GM12864 (cell line): ENCODE measurements around the gene NR0B2.
"Not testable (repeated sequence)": the region's sequence is repeated elsewhere in the genome, so short reads cannot be mapped to it uniquely, and the experiment has no call there.

Source experiments
- DNase-seq: peaks from one replicate; pipeline ENCODE4 v3.0.0-alpha.2; 2011; ENCODE audit warnings: low read depth
- H3K4me3 ChIP-seq: 2 replicates; pipeline ENCODE4 v1.5.1; 2011; ENCODE audit warnings: mild to moderate bottlenecking, low read depth, low read length, control low read depth
- TF ChIP-seq, protein P1 (sequence below): IDR thresholded peaks from 2 replicates; pipeline ENCODE4 v1.5.1; 2011; ENCODE audit warnings: low read depth, mild to moderate bottlenecking, moderate library complexity, low read length, control low read depth, inconsistent platforms; ENCODE audit errors: missing control alignments

NR0B2 gene

DNA sequence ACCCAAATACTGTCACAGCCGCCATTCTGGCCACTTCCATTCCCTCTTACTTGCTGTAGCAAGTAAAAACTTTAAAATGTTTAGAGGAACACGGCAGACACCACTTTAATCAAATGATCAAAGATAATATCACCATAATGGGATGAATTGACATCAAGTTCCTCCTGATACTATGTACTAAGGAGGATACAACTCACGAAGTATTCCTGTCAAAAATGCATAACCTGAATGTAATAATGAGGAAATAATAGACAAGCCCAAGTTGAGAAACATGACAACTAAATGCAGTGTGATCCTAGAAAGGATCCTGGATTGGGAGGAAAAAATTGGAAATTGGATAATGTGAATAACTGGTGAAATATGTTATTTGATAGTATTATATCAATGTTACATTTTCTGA is 42.5 kb upstream of the NR0B2 start:
- H3K4me3 ChIP-seq: no peak overlapping the region
- DNase-seq: no peak
- TF ChIP-seq, protein P1, sequence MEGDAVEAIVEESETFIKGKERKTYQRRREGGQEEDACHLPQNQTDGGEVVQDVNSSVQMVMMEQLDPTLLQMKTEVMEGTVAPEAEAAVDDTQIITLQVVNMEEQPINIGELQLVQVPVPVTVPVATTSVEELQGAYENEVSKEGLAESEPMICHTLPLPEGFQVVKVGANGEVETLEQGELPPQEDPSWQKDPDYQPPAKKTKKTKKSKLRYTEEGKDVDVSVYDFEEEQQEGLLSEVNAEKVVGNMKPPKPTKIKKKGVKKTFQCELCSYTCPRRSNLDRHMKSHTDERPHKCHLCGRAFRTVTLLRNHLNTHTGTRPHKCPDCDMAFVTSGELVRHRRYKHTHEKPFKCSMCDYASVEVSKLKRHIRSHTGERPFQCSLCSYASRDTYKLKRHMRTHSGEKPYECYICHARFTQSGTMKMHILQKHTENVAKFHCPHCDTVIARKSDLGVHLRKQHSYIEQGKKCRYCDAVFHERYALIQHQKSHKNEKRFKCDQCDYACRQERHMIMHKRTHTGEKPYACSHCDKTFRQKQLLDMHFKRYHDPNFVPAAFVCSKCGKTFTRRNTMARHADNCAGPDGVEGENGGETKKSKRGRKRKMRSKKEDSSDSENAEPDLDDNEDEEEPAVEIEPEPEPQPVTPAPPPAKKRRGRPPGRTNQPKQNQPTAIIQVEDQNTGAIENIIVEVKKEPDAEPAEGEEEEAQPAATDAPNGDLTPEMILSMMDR: no peak

DNA sequence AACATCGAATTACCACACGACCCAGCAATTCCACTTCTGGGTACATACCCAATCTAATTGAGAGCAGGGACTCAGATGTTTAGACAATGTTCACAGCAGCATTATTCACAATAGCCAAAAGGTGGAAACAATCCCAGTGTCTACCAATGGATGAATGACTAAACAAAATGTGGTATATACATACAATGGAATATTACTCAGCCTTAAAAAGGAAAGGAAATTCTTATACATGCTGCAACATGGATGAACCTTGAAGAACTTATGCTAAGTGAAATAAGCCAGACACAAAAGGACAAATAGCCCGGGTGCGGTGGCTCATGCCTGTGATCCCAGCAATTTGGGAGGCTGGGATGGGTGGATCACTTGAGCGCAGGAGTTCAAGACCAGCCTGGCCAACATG is 39.6 kb upstream of the NR0B2 start:
- H3K4me3 ChIP-seq: no peak overlapping the region
- DNase-seq: no peak
- TF ChIP-seq, protein P1: no peak

DNA sequence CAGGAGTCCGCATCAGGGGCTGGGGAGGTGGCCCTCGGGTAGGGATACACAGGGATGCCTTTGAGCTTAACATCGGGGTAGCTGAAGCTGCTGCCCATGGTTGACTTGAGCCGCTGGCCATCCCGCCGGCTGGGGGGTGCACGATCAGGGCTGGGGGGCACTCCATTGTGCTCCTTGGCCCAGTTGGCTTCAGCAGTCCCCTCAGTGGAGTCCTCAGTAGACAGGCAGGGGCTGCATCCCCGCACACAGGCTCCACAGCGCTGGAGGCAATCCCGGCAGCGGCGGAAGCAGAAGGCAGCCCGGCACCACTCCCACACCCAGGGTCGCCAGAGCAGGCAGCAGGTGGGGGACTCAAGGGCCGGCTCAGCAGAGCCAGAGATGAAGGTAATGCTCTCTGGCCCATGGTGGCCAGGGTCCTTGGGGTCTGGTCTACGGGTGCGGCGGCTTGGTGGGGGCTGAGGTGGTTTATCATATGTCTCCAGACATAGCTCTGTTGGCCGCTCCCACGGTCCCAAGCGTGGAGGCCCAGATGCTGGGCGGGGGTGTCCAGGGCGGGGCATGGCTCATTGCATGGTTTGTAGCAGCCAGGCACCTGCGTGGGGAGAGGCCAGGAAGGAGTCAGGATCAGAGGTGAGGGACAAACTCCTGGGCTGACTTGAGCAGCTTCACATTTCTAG is 38.2 kb upstream of the NR0B2 start:
- no peak for DNase-seq
- TF ChIP-seq, protein P1: no peak

DNA sequence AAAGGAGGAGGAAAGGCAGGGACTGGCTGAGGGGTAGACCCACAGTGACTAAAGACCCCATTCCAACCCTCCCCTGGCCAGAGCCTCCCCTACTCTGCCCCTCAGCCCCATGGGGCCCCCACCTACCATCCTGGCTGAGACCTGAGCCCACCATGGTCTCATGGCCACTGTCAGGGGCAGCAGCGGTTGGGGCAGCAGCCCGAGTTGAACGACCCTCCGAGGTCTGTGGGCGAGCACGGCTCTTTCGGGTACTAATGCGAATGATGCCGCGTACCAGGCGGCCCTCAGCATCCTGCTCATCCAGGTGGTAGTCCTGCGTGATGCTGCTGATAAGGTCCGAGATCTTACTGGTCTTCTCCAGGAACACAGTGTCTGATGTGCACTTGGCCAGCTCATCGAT is 37.4 kb upstream of the NR0B2 start:
- TF ChIP-seq, protein P1: no peak
- no peak overlapping the region for H3K4me3 ChIP-seq
- no peak for DNase-seq

More for the DNA sequence above, 38.2 kb upstream of the NR0B2 start:
- no peak overlapping the region for H3K4me3 ChIP-seq

DNA sequence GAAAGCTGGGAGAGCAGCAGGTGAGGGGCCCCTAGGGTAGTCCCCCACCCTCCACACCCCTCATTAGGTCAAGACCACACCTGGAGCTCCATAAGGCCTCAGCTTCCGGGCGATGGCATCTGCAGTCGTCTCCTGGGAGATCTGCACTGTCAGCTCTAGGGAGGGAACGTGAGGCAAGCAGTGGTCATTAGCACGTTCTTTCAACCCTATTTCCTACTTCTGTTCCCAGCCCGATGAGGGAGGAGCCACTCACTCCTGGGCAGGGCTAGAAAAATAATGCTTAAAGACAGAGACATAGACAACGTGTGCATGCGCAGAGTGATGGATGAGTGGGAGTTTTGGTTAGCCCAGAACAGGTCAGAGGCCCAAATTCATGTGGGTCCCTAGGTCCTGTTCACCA is 36.8 kb upstream of the NR0B2 start:
- no peak overlapping the region for H3K4me3 ChIP-seq
- DNase-seq: no peak
- TF ChIP-seq, protein P1: no peak

DNA sequence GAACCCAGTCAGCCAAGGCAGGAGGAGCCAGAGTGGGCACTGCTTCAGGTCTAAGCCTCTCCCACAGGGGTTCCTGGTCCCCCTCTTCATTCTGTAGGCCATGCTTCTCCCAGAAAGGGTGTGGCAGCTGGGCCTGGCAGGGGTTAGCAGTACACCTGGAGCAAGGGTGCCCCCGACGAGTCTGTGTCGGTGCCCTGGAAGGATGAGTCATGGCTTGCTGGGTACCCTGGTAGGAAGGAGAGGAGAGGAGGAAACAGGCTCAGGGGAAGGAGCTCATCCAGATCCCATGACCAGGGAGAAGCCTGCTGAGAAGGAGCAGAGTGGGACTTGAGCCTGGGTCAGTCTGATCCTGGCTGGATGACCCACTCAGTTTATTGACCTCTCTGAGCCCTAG is 36.1 kb upstream of the NR0B2 start:
- TF ChIP-seq, protein P1: no peak
- no peak overlapping the region for H3K4me3 ChIP-seq
- DNase-seq: no peak

DNA sequence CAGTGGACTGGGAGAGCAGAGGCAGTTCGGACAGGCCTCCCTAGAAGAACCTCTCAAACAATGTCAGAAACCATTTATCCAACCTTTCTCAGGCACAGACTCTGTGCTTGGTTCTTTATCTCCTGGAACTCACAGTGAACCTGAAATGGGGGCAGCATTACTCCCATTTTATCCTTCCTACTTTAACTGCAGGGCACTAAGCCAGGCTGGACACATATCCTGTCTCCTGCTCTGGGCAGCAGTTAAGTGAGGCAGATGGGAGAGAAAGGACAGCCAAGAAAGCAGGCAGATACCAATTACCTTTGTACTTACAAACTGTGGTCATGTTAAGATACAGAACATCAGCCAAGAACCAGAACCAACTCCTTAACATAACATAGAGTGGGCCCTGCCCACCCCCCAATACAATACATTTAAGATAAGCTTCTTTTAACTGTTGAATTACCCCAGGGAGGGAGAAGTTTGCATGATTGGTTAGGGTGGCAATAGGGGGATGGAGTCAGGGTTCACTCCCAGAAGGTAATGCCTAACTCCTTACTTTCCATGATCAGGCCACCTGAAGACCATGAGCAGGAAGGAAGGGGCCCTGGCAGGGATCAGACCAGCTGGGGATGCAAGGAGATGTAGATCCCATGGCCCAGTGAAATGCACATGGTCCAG is 35.6 kb upstream of the NR0B2 start:
- H3K4me3 ChIP-seq: no peak overlapping the region
- no peak for DNase-seq
- TF ChIP-seq, protein P1: no peak

DNA sequence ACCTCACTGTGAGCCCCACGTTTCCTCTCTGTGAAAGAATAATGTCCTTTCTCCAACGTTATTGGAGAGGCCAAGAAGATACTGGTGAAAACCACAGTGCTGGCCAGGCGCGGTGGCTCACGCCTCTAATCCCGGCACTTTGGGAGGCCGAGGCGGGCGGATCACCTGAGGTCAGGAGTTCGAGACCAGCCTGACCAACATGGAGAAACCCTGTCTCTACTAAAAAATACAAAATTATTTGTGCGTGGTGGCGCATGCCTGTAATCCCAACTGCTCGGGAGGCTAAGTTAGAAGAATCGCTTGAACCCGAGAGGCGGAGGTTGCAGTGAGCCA is 34.9 kb upstream of the NR0B2 start:
- DNase-seq, H3K4me3 ChIP-seq: not testable (repeated sequence)
